OCI-M2 (cell line): ENCODE measurements around the gene RNPEPL1.
"Not testable (repeated sequence)": the region's sequence is repeated elsewhere in the genome, so short reads cannot be mapped to it uniquely, and the experiment has no call there.

Source experiments
- DNase-seq: peaks from one replicate; lab custom pipeline; 2025; ENCODE audit not compliant: unreplicated experiment; lab: John Stamatoyannopoulos, UW

The RNPEPL1 gene

GRCh38 chr2:240532031-240532775 lies 36.1 kb upstream of the RNPEPL1 start:
- no peak for DNase-seq

- no peak for DNase-seq
Observed at GRCh38 chr2:240538031-240538780, 30.1 kb upstream of the RNPEPL1 start.

- not testable (repeated sequence) for DNase-seq
Observed at GRCh38 chr2:240539101-240539500, 29.2 kb upstream of the RNPEPL1 start.

- DNase-seq, result no peak
Observed at GRCh38 chr2:240539906-240540305, 28.4 kb upstream of the RNPEPL1 start.

GRCh38 chr2:240551288-240551687 lies 17.0 kb upstream of the RNPEPL1 start:
- no peak for DNase-seq

- DNase-seq, result no peak
Observed at GRCh38 chr2:240551811-240552210, 16.5 kb upstream of the RNPEPL1 start.

- no peak for DNase-seq
Observed at GRCh38 chr2:240553956-240554480, 14.3 kb upstream of the RNPEPL1 start.

- no peak for DNase-seq
Observed at GRCh38 chr2:240554767-240555493, 13.4 kb upstream of the RNPEPL1 start.

- no peak for DNase-seq
Observed at GRCh38 chr2:240555541-240556250, 12.6 kb upstream of the RNPEPL1 start.

GRCh38 chr2:240556553-240557100 lies 11.7 kb upstream of the RNPEPL1 start:
- no peak for DNase-seq

- no peak for DNase-seq
Observed at GRCh38 chr2:240557101-240557751, 11.1 kb upstream of the RNPEPL1 start.

GRCh38 chr2:240557808-240558207 lies 10.5 kb upstream of the RNPEPL1 start, which contains the start of gene ANKMY1:
Gene ANKMY1 (minus strand): TSS chr2:240557988. CDS start chr2:240557335, 653 bp downstream.
- DNase-seq, result no peak

- no peak for DNase-seq
Observed at GRCh38 chr2:240558236-240558761, 10.0 kb upstream of the RNPEPL1 start.

- DNase-seq, result no peak
Observed at GRCh38 chr2:240559286-240559685, 9.0 kb upstream of the RNPEPL1 start.

GRCh38 chr2:240560084-240560479 lies 8.2 kb upstream of the RNPEPL1 start, which contains the start of gene DUSP28:
Gene DUSP28 (plus strand): TSS chr2:240560357. CDS start chr2:240560685, 328 bp downstream.
- no peak for DNase-seq

- DNase-seq, result peak; percentile 80
Observed at GRCh38 chr2:240560480-240561324, 7.6 kb upstream of the RNPEPL1 start.

- DNase-seq, result no peak
Observed at GRCh38 chr2:240561325-240561971, 6.8 kb upstream of the RNPEPL1 start.

- not testable (repeated sequence) for DNase-seq
Observed at GRCh38 chr2:240563231-240563630, 5.1 kb upstream of the RNPEPL1 start.
